Memory B cell (primary cell): ENCODE results near the gene RERE.
A peak's percentile ranks its signal among the peaks of the same experiment; 100 is the strongest.
"Not testable (repeated sequence)": the region's sequence is repeated elsewhere in the genome, so short reads cannot be mapped to it uniquely, and the experiment has no call there.

ENCODE experiments used
- ATAC-seq: fragments of 150-1000 bp; cut with Tn5 transposase; 2 replicates; pipeline ENCODE4 v1.10.0; 2021; ENCODE audit warnings: low read depth, mild to moderate bottlenecking, moderate library complexity
- DNase-seq, 2 donors: peaks; one replicate each; pipeline ENCODE4 v3.0.0; 2022; ENCODE audit warnings: low spot score in 2 of 2
- H3K27ac Mint-ChIP-seq: one replicate; pipeline ENCODE4 v1.8.0; 2022; ENCODE audit warnings: mild to moderate bottlenecking, moderate library complexity, mixed read lengths
- H3K27me3 Mint-ChIP-seq: one replicate; pipeline ENCODE4 v1.8.0; 2022; ENCODE audit warnings: mixed read lengths
- H3K36me3 Mint-ChIP-seq: one replicate; pipeline ENCODE4 v1.8.0; 2022; ENCODE audit warnings: mild to moderate bottlenecking, mixed read lengths
- H3K4me1 Mint-ChIP-seq: one replicate; pipeline ENCODE4 v1.8.0; 2022; ENCODE audit warnings: mixed read lengths
- H3K4me3 Mint-ChIP-seq: one replicate; pipeline ENCODE4 v1.8.0; 2022; ENCODE audit warnings: mild to moderate bottlenecking, moderate library complexity, mixed read lengths
- H3K9me3 Mint-ChIP-seq: one replicate; pipeline ENCODE4 v1.8.0; 2022; ENCODE audit warnings: mixed read lengths

RERE gene

DNA sequence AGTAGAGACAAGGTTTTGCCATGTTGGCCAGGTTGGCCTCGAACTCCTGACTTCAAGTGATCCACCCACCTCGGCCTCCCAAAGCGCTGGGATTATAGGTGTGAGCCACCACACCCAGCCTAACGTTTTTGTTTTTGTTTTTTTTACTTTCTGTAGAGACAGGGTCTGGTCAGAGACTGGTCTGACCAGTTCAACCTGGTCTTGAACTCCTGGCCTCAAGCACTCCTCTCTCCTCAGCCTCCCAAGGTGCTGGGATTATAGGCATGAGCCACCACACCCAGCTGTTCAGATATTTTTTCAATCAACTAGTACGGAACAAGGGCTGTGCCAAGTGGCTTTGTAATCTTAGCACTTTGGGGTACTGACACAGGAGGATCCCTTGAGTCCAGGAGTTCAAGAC, 209.5 kb downstream of the RERE start:
- Mint-ChIP-seq H3K36me3 (peaks cover 6% of the 10 kb centered on the region), H3K9me3 (no peaks in the 10 kb centered on the region), H3K27ac (no peak overlapping the region), H3K27me3 (no peaks in the 10 kb centered on the region), H3K4me1 (peaks cover 18% of the 10 kb centered on the region), H3K4me3 (no peak overlapping the region)
- no peak for DNase-seq
- ATAC-seq: no peak

DNA sequence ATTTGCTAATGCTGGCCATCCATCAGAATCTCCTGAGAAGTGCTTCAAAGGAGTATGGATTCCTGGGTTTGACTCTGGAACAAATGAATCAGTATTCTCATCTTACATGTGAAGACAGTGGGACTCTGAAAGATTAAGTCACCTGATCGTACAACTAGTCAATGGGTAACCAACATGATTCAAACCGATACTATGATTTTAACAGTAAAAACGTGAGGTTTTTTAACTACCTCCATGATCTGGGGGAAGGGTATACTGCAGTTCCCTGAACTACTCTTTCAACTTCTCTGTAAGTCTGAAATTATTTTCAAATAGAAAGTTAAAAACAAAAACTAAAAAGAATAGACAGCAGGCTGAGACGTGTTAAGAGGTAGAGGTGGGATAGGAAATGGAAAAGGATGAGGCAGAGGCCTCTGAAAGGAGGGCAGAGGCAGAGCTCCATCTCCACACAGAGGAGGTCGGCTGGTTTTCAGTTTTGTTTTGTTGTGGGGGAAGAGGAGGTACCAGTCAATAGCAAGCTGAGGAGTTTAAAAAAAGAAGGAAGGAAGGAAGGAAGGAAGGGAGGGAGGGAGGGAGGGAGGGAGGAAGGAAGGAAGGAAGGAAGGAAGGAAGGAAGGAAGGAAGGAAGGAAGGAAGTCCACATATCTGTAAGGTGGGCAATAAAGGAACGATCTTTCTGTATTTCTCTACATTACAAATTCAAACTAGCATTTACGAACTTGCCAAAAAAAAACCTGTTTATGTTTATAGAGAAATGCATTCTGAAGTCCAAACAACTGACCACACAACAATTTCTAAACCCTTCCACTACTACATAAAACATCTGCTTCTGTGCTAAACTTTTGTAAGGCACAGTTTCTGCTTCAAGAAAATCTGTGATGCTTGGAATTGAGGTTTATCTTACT, 213.1 kb downstream of the RERE start:
- peak overlapping the region; percentile 31 for H3K4me3 Mint-ChIP-seq
- H3K9me3 Mint-ChIP-seq: no peaks in the 10 kb centered on the region
- no peaks in the 10 kb centered on the region for H3K27me3 Mint-ChIP-seq
- H3K27ac Mint-ChIP-seq: peak overlapping the region; percentile 75
- ATAC-seq (peak; percentile 79), DNase-seq (no peak)
- H3K4me1 Mint-ChIP-seq: peaks cover 19% of the 10 kb centered on the region
- H3K36me3 Mint-ChIP-seq: peaks cover 12% of the 10 kb centered on the region

- Mint-ChIP-seq H3K4me3 (no peak overlapping the region), H3K9me3 (no peaks in the 10 kb centered on the region), H3K27ac (peak overlapping the region; percentile 75), H3K4me1 (peaks cover 19% of the 10 kb centered on the region), H3K36me3 (peaks cover 15% of the 10 kb centered on the region), H3K27me3 (no peaks in the 10 kb centered on the region)
- ATAC-seq (no peak), DNase-seq (no peak)
Measured at GRCh38 chr1:8603220-8603616, 214.2 kb downstream of the RERE start.

DNA sequence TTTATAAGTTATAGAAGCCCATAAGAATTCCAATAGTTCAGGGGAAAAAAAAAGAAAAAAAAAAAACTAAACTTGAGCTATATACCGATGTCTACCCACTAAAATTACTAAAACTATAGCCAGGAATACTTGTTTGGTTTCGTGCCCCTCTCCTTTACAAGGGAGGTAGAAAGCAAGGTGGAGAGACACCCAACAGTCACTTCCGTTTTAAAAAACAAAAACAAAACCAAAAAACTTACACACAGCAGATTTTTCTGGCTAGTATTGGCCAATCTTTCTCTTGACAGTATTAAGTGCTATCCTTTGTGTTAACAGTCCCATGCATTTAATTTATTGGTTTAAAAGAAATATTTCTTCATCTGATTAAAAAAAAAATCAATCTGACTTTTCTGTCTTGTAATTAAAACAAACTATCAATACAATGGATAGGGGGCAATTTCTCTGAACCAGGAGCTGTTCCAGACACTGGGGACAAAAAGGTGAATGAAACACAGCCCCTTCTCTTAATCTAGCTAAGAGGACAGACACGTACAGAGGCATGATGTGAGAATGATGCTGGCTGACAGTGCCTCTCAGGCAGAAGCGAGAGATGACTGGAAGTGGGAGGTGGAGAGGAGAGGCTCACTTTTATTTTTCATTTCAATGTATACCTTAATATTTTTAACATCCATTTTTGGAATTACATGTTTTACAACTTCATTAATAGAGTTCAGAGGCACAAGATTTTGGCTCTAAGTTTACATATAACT, 214.8 kb downstream of the RERE start:
- Mint-ChIP-seq H3K9me3 (no peaks in the 10 kb centered on the region), H3K4me1 (peaks cover 19% of the 10 kb centered on the region)

DNA sequence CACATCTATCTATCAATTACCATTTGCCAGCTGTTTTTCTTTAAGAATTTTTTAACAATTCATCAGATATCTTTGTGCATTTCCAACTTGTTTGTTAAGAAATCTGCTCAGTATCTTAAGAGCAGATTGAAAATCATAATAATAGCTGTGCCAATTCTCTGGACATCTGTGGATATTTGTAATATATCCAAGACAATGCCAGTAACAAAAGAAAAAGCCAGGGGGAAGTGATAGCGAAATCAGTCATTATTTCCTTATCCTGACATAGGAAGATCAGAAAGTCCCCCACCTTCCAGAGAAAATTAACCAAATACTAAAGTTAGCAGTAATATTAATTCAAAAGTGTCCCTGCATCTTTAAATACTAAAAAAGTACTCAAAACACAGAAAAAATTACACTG, 217.1 kb downstream of the RERE start:
- Mint-ChIP-seq H3K36me3 (peaks cover 17% of the 10 kb centered on the region), H3K27ac (no peak overlapping the region), H3K4me1 (peaks cover 24% of the 10 kb centered on the region), H3K9me3 (no peaks in the 10 kb centered on the region), H3K4me3 (no peak overlapping the region), H3K27me3 (no peaks in the 10 kb centered on the region)
- DNase-seq: no peak
- ATAC-seq: no peak

More for the DNA sequence above, 214.8 kb downstream of the RERE start:
- ATAC-seq (peak; percentile 43), DNase-seq (no peak)
- peak overlapping the region; percentile 37 for H3K4me3 Mint-ChIP-seq
- no peaks in the 10 kb centered on the region for H3K27me3 Mint-ChIP-seq
- H3K27ac Mint-ChIP-seq: no peak overlapping the region
- peaks cover 17% of the 10 kb centered on the region for H3K36me3 Mint-ChIP-seq

- Mint-ChIP-seq H3K4me3 (no peak overlapping the region), H3K36me3 (peaks cover 17% of the 10 kb centered on the region), H3K9me3 (no peaks in the 10 kb centered on the region), H3K27ac (no peak overlapping the region), H3K4me1 (peaks cover 23% of the 10 kb centered on the region), H3K27me3 (no peaks in the 10 kb centered on the region)
- no peak for ATAC-seq
- DNase-seq: no peak
Measured at GRCh38 chr1:8599646-8600212, 217.7 kb downstream of the RERE start.

DNA sequence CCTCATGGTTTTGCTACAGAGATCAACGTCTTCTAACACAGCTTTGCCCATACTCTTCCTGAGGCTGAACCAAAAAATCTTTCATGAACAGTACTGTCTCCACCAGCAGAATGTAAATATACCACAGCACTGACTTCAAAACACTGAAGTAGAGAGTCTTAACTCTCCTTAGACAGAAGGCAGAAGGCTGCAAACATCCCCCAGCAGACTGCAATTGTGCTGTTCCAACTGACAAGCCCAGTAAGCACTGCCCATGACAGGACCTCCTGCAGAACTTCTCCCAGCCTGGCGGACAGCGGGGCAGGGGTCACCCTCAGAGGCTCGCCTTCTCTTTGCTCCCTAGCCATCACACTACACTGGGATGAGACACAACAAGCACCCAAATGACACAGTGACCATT, 218.7 kb downstream of the RERE start:
- Mint-ChIP-seq H3K36me3 (peaks cover 15% of the 10 kb centered on the region), H3K27me3 (no peaks in the 10 kb centered on the region), H3K4me3 (no peak overlapping the region), H3K27ac (no peak overlapping the region), H3K9me3 (no peaks in the 10 kb centered on the region), H3K4me1 (peaks cover 14% of the 10 kb centered on the region)
- DNase-seq (no peak), ATAC-seq (no peak)

DNA sequence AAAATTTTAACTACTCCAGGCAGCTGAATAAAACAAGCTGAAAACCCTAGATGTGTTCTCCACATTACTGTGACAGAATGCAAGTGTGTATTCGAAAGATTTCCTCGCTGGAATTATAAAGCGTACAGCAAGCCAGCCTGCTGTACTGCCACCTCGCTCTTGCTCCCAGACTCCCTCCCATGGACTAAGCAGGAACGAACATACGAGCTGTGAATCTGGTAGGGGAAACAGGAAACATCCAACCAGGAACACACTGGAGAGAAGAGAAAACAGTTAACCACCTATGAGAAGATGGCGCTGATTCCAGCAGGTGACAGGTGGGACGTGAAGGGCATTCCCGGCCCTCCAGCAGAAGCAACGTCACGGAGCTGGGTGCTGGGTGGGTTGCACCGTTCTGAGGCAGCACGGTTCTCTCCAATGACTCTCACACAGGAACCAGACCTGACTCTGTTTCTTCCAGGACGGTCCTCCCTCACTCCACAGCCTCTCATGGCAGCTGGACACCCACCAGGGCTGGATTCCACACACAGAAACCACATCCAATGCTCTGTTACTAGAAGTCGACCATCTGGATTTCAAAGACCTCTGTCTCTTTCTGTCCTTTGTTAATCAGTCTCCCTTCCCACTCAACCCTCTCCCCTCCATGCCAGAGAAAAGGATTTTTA, 219.2 kb downstream of the RERE start:
- H3K4me1 Mint-ChIP-seq: peaks cover 13% of the 10 kb centered on the region

GRCh38 chr1:8597455-8597854, 220.0 kb downstream of the RERE start:
- peaks cover 20% of the 10 kb centered on the region for H3K36me3 Mint-ChIP-seq
- no peak overlapping the region for H3K27ac Mint-ChIP-seq
- peaks cover 10% of the 10 kb centered on the region for H3K4me1 Mint-ChIP-seq
- no peak for ATAC-seq
- no peaks in the 10 kb centered on the region for H3K27me3 Mint-ChIP-seq
- H3K4me3 Mint-ChIP-seq: no peak overlapping the region
- H3K9me3 Mint-ChIP-seq: no peaks in the 10 kb centered on the region
- no peak for DNase-seq

More for the DNA sequence above, 219.2 kb downstream of the RERE start:
- H3K27ac Mint-ChIP-seq: no peak overlapping the region
- H3K9me3 Mint-ChIP-seq: no peaks in the 10 kb centered on the region
- no peak overlapping the region for H3K4me3 Mint-ChIP-seq
- H3K27me3 Mint-ChIP-seq: no peaks in the 10 kb centered on the region
- DNase-seq: no peak
- no peak for ATAC-seq
- peaks cover 18% of the 10 kb centered on the region for H3K36me3 Mint-ChIP-seq

DNA sequence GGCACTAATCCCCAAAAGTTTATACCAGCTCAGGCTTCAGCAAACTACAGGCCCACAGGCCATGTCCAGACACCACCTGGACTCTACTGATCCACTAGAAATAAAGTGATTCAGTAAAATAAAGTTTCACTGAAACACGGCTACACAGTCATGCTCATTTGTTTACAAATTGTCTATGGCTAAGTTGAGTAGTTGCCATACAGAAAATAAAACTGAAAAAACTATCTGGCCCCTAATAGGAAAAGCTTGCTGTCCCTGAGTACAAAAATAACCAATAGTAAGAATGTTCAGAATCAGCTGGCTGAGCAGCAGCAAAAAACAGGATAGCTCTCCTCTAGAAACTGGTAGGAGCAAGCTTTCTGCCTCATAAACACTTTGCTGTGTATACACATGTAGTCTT, 221.5 kb downstream of the RERE start:
- ATAC-seq: no peak
- Mint-ChIP-seq H3K27ac (peak overlapping the region; percentile 62), H3K9me3 (no peaks in the 10 kb centered on the region), H3K36me3 (peaks cover 20% of the 10 kb centered on the region), H3K4me1 (peaks cover 13% of the 10 kb centered on the region), H3K27me3 (no peaks in the 10 kb centered on the region), H3K4me3 (no peak overlapping the region)
- no peak for DNase-seq

- peaks cover 16% of the 10 kb centered on the region for H3K4me1 Mint-ChIP-seq
- no peak for ATAC-seq
- no peaks in the 10 kb centered on the region for H3K27me3 Mint-ChIP-seq
- DNase-seq: no peak
- no peaks in the 10 kb centered on the region for H3K9me3 Mint-ChIP-seq
- H3K4me3 Mint-ChIP-seq: no peak overlapping the region
- H3K36me3 Mint-ChIP-seq: peaks cover 20% of the 10 kb centered on the region
- no peak overlapping the region for H3K27ac Mint-ChIP-seq
Measured at GRCh38 chr1:8595332-8595731, 222.1 kb downstream of the RERE start.

DNA sequence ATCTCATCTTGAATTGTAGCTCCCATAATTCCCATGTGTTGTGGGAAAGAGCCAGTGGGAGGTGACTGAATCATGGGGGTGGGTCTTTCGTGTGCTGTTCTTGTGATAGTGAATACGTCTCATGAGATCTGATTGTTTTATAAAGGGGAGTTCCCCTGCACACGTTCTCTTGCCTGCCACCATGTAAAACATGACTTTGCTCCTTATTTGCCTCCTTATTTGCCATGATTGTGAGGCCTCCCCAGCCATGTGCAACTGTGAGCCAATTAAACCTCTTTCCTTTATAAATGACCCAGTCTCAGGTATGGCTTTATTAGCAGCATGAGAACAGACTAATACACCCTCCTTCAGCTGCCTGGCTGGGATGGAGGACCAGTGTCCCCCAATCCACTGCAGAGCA, 224.1 kb downstream of the RERE start:
- H3K9me3 Mint-ChIP-seq, H3K27me3 Mint-ChIP-seq, H3K4me3 Mint-ChIP-seq, ATAC-seq, DNase-seq, H3K27ac Mint-ChIP-seq: not testable (repeated sequence)
- Mint-ChIP-seq H3K36me3 (peaks cover 15% of the 10 kb centered on the region), H3K4me1 (peaks cover 21% of the 10 kb centered on the region)

DNA sequence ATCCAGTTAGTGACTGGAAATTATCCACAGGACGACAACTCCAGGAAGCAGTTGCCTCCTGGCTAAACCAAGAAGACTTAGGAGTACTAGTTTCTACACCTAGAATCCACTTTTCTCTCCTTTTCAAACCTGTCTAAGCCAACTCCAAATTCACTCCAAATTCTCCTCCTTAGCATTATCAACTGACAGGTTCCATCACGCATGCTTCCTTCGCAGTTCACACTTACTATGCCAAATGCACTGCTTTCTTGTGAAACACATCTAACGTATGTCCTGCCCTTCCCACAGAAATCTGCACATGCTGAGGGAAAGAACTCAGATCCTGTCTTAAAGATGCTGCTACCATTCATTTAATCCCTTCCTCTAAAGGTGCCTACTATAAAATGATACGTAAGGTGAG, 225.9 kb downstream of the RERE start:
- no peak for DNase-seq
- H3K4me1 Mint-ChIP-seq: peaks cover 31% of the 10 kb centered on the region
- H3K4me3 Mint-ChIP-seq: no peak overlapping the region
- H3K36me3 Mint-ChIP-seq: peaks cover 13% of the 10 kb centered on the region
- H3K9me3 Mint-ChIP-seq: no peaks in the 10 kb centered on the region
- no peaks in the 10 kb centered on the region for H3K27me3 Mint-ChIP-seq
- ATAC-seq: no peak
- H3K27ac Mint-ChIP-seq: peak overlapping the region; percentile 11
